GM23248 (cell line): ENCODE data around the gene PCF11.
"Not testable (repeated sequence)": the region's sequence is repeated elsewhere in the genome, so short reads cannot be mapped to it uniquely, and the experiment has no call there.

Source experiments
- EZH2 ChIP-seq: fragments of 200-600 bp; sonication (generic); IDR thresholded peaks from 2 replicates; pipeline ENCODE4 v1.6.1; 2018; ENCODE audit warnings: antibody characterized with exemption, mild to moderate bottlenecking; ENCODE audit not compliant: insufficient read depth, poor library complexity, severe bottlenecking
- EZH2phosphoT487 ChIP-seq: fragments of 200-600 bp; sonication (generic); IDR thresholded peaks from 2 replicates; pipeline ENCODE4 v1.6.1; 2018; ENCODE audit warnings: antibody characterized with exemption, moderate library complexity, mild to moderate bottlenecking, low read depth; ENCODE audit not compliant: insufficient read depth

DNA sequence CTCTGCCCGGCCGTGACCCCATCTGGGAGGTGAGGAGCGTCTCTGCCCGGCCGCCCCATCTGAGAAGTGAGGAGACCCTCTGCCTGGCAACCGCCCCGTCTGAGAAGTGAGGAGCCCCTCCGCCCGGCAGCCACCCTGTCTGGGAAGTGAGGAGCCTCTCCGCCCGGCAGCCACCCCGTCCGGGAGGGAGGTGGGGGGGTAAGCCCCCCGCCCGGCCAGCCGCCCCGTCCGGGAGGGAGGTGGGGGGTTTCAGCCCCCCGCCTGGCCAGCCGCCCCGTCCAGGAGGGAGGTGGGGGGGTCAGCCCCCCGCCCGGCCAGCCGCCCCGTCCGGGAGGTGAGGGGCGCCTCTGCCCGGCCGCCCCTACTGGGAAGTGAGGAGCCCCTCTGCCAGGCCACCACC lies 23.7 kb upstream of the PCF11 start:
- TF ChIP-seq EZH2, EZH2phosphoT487: not testable (repeated sequence)
